Muscle of arm (tissue), 12 donors: ENCODE results near the gene CAMK1. TPM values are rescaled to one million over a fixed set of nuclear protein-coding genes. Genes with fewer than 3 reads are reported as not detected.
A peak's percentile ranks its signal among the peaks of the same experiment; 100 is the strongest.

Source experiments
- DNase-seq: peaks from one replicate; pipeline ENCODE4 v3.0.0-alpha.2; 2013
- polyA plus RNA-seq, 12 donors: library from polyadenylated mRNA; unstranded; fragments of 120-200 nt; gene quantifications; one replicate each; pipeline ENCODE4 v1.2.1, GENCODE V29; 2013; ENCODE audit not compliant: insufficient read length in 12 of 12

The CAMK1 gene
- polyA plus RNA-seq, 12 donors, result 9.3 to 20.0 (median 12.7) TPM; not detected in 1

GRCh38 chr3:9794400-9794799 lies 24.7 kb upstream of the CAMK1 start:
- DNase-seq, result no peak

- no peak for DNase-seq
These were observed 23.5 kb upstream of the CAMK1 start for GRCh38 chr3:9793161-9793781.

- DNase-seq, result peak; percentile 96
These were observed 22.8 kb upstream of the CAMK1 start, which contains the start of the genes ARPC4 and TADA3 for GRCh38 chr3:9792405-9793160. ARPC4 (plus strand) TSS chr3:9793082; CDS start chr3:9793122, 40 bp downstream. TADA3 (minus strand) TSS chr3:9792473; CDS start chr3:9791466, 1,007 bp downstream.

GRCh38 chr3:9791790-9792404 lies 22.1 kb upstream of the CAMK1 start:
- no peak for DNase-seq

GRCh38 chr3:9791127-9791526 lies 21.4 kb upstream of the CAMK1 start:
- no peak for DNase-seq

GRCh38 chr3:9787714-9788113 lies 18.0 kb upstream of the CAMK1 start:
- no peak for DNase-seq

GRCh38 chr3:9786825-9787669 lies 17.3 kb upstream of the CAMK1 start:
- DNase-seq, result no peak

GRCh38 chr3:9786209-9786739 lies 16.5 kb upstream of the CAMK1 start:
- no peak for DNase-seq

- no peak for DNase-seq
These were observed 15.9 kb upstream of the CAMK1 start for GRCh38 chr3:9785602-9786001.

- no peak for DNase-seq
These were observed 15.2 kb upstream of the CAMK1 start for GRCh38 chr3:9784965-9785364.

GRCh38 chr3:9783954-9784353 lies 14.2 kb upstream of the CAMK1 start:
- DNase-seq, result no peak

GRCh38 chr3:9782770-9783169 lies 13.0 kb upstream of the CAMK1 start:
- no peak for DNase-seq

GRCh38 chr3:9781978-9782603 lies 12.3 kb upstream of the CAMK1 start:
- no peak for DNase-seq

- no peak for DNase-seq
These were observed 11.8 kb upstream of the CAMK1 start for GRCh38 chr3:9781551-9781950.

- no peak for DNase-seq
These were observed 11.2 kb upstream of the CAMK1 start for GRCh38 chr3:9780910-9781309.

- no peak for DNase-seq
These were observed 10.7 kb upstream of the CAMK1 start for GRCh38 chr3:9780458-9780812.

GRCh38 chr3:9779721-9780457 lies 10.1 kb upstream of the CAMK1 start:
- DNase-seq, result no peak

GRCh38 chr3:9779075-9779593 lies 9.4 kb upstream of the CAMK1 start:
- DNase-seq, result no peak

GRCh38 chr3:9778143-9779074 lies 8.7 kb upstream of the CAMK1 start:
- DNase-seq, result no peak
